ENCODE measurements around the gene PIK3CB.

Gene PIK3CB

DNA sequence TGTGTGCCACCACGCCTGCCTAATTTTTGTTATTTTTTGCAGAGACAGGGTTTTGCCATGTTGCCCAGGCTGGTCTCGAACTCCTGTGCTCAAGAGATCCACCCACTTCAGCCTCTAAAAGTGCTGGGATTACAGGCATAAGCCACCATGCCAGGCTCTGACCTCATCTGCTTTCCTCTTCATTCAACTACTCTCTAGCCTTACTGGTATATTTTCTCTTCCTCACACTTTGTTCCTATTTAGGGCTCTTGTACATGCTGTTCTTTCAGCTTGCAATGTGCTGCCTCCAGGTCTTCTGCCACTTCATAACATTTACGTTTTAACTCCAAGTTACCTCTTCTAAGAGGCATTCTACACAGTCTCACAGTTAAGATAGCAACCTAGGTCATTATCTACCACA lies 34.9 kb downstream of the PIK3CB start:
- H2AK5ac ChIP-seq (ENCODE audit: low read depth, low read length), result no peak overlapping the region
- no peak overlapping the region for H2BK15ac ChIP-seq (ENCODE audit: low read length)
- no peak overlapping the region for H4K8ac ChIP-seq (ENCODE audit: low read depth, low read length)
- H3K4me2 ChIP-seq (ENCODE audit: insufficient read depth, low read length, poor library complexity, severe bottlenecking), result no peak overlapping the region
- no peak overlapping the region for H3K9ac ChIP-seq (ENCODE audit: low read depth, low read length, poor library complexity)
- H3K27ac ChIP-seq (replicated peaks; ENCODE audit: low read length), result no peak overlapping the region
- no peak overlapping the region for H2BK12ac ChIP-seq (ENCODE audit: low read length)
- no peak overlapping the region for H4K91ac ChIP-seq (ENCODE audit: low read depth, low read length, poor library complexity)
- no peak overlapping the region for H2AFZ ChIP-seq (ENCODE audit: low read length)
- H2BK5ac ChIP-seq (ENCODE audit: low read length), result no peak overlapping the region
- no peak overlapping the region for H3K4ac ChIP-seq (ENCODE audit: low read length)
- H3K23ac ChIP-seq (ENCODE audit: low read depth, low read length, poor library complexity), result no peak overlapping the region
- H3K4me3 ChIP-seq (ENCODE audit: low read length in 2 of 2), result no peak overlapping the region
- no CpG with 5 or more reads among the region's 3 CpGs for WGBS, 2 donors (ENCODE audit: extremely low coverage in 2 of 2, insufficient read length in 2 of 2, insufficient replicate concordance in 1 of 2)
- peaks cover 0 to 2% of the 10 kb centered on the region in 2 donors for H3K4me1 ChIP-seq (ENCODE audit: control insufficient read depth in 2 of 2, insufficient read depth in 1 of 2, low read depth in 1 of 2, low read length in 2 of 2)
- no peak for DNase-seq (ENCODE audit: low spot score)
- peaks cover 0 to under 1% of the 10 kb centered on the region in 2 donors for H3K36me3 ChIP-seq (replicated peaks in 1 of 2; ENCODE audit: control insufficient read depth in 2 of 2, insufficient read depth in 2 of 2, low read length in 2 of 2)
- no peak overlapping the region for H3K18ac ChIP-seq (ENCODE audit: low read length)
- no peak overlapping the region for H2BK120ac ChIP-seq (ENCODE audit: low read depth, low read length)
- H3K9me3 ChIP-seq (replicated peaks in 1 of 2; ENCODE audit: control insufficient read depth in 2 of 2, insufficient read depth in 1 of 2, low read depth in 1 of 2, low read length in 2 of 2), result no peaks in the 10 kb centered on the region
- H3K14ac ChIP-seq (ENCODE audit: low read length), result no peak overlapping the region
- H3K79me1 ChIP-seq (ENCODE audit: low read depth, low read length), result no peaks in the 10 kb centered on the region
- no peaks in the 10 kb centered on the region for H3K27me3 ChIP-seq (ENCODE audit: control insufficient read depth in 3 of 3, insufficient read depth in 3 of 3, low read depth in 1 of 3, low read length in 3 of 3)

DNA sequence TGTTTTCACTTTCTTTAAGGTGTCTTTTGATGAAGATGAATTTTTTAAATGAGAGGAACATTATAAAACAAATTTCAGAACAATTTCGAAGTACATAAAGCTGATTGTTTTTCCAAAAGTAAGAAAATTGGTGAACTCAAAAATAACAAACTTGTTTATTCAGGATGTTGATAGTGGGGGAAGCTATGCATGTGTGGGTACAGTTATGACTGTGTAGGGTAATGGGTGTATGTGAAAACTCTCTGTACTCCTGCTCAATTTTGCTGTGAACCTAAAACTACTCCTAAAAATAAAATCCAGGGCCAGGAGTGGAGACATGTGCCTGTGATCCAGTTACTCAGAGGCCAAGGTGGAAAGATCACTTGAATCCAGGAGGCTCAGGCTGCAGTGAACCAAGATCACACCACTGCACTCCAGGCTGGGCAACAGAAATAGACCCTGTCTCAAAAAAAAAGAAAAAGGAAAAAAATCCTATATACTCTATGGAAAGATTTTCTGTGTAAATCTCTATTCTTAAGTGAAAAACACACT lies 37.2 kb downstream of the PIK3CB start:
- Histone ChIP-seq H2BK12ac (ENCODE audit: low read length) (no peak overlapping the region), H4K8ac (ENCODE audit: low read depth, low read length) (no peak overlapping the region), H3K4me1 (ENCODE audit: control insufficient read depth in 2 of 2, insufficient read depth in 1 of 2, low read depth in 1 of 2, low read length in 2 of 2) (no peaks in the 10 kb centered on the region), H2AFZ (ENCODE audit: low read length) (no peak overlapping the region), H3K14ac (ENCODE audit: low read length) (no peak overlapping the region), H3K27me3 (ENCODE audit: control insufficient read depth in 3 of 3, insufficient read depth in 3 of 3, low read depth in 1 of 3, low read length in 3 of 3) (no peaks in the 10 kb centered on the region), H3K4me2 (ENCODE audit: insufficient read depth, low read length, poor library complexity, severe bottlenecking) (no peak overlapping the region), H3K23ac (ENCODE audit: low read depth, low read length, poor library complexity) (no peak overlapping the region), H3K9me3 (replicated peaks in 1 of 2; ENCODE audit: control insufficient read depth in 2 of 2, insufficient read depth in 1 of 2, low read depth in 1 of 2, low read length in 2 of 2) (no peaks in the 10 kb centered on the region), H4K91ac (ENCODE audit: low read depth, low read length, poor library complexity) (no peak overlapping the region), H3K4me3 (ENCODE audit: low read length in 2 of 2) (no peak overlapping the region), H2AK5ac (ENCODE audit: low read depth, low read length) (no peak overlapping the region), H3K79me1 (ENCODE audit: low read depth, low read length) (no peaks in the 10 kb centered on the region), H3K27ac (replicated peaks; ENCODE audit: low read length) (no peak overlapping the region), H2BK5ac (ENCODE audit: low read length) (no peak overlapping the region), H3K9ac (ENCODE audit: low read depth, low read length, poor library complexity) (no peak overlapping the region), H3K18ac (ENCODE audit: low read length) (no peak overlapping the region), H2BK15ac (ENCODE audit: low read length) (no peak overlapping the region), H3K36me3 (replicated peaks in 1 of 2; ENCODE audit: control insufficient read depth in 2 of 2, insufficient read depth in 2 of 2, low read length in 2 of 2) (peaks cover 0 to 8% of the 10 kb centered on the region in 2 donors), H3K4ac (ENCODE audit: low read length) (no peak overlapping the region), H2BK120ac (ENCODE audit: low read depth, low read length) (no peak overlapping the region)
- no peak for DNase-seq (ENCODE audit: low spot score)
- no CpG with 5 or more reads among the region's 1 CpG for WGBS, 2 donors (ENCODE audit: extremely low coverage in 2 of 2, insufficient read length in 2 of 2, insufficient replicate concordance in 1 of 2)

DNA sequence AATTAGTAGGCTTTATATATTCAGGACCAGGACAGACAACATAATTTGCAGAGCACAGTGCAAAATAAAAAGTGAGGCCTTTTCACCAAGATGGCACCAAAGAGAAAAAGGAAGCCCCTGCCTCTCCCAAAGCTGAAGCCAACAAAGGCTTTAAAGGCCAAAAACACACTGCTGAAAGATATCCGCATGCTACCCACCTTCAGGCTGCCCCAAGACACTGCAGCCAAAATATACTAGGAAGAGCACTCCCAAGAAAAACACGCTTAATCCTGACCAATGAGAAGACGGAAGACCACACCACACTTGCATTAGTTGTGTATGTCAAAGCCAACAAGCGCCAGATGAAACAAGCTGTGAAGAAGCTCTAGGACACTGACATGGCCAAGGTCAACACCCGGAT lies 38.0 kb downstream of the PIK3CB start:
- Histone ChIP-seq H2BK120ac (ENCODE audit: low read depth, low read length) (no peak overlapping the region), H3K9me3 (replicated peaks in 1 of 2; ENCODE audit: control insufficient read depth in 2 of 2, insufficient read depth in 1 of 2, low read depth in 1 of 2, low read length in 2 of 2) (no peaks in the 10 kb centered on the region), H3K79me1 (ENCODE audit: low read depth, low read length) (no peaks in the 10 kb centered on the region), H4K91ac (ENCODE audit: low read depth, low read length, poor library complexity) (no peak overlapping the region), H3K4me1 (ENCODE audit: control insufficient read depth in 2 of 2, insufficient read depth in 1 of 2, low read depth in 1 of 2, low read length in 2 of 2) (no peaks in the 10 kb centered on the region), H2AK5ac (ENCODE audit: low read depth, low read length) (no peak overlapping the region), H3K4ac (ENCODE audit: low read length) (no peak overlapping the region), H3K36me3 (replicated peaks in 1 of 2; ENCODE audit: control insufficient read depth in 2 of 2, insufficient read depth in 2 of 2, low read length in 2 of 2) (peaks cover 0 to 8% of the 10 kb centered on the region in 2 donors), H3K4me3 (ENCODE audit: low read length in 2 of 2) (no peak overlapping the region), H2BK12ac (ENCODE audit: low read length) (no peak overlapping the region), H2BK5ac (ENCODE audit: low read length) (no peak overlapping the region), H3K23ac (ENCODE audit: low read depth, low read length, poor library complexity) (no peak overlapping the region), H3K27ac (replicated peaks; ENCODE audit: low read length) (no peak overlapping the region), H3K18ac (ENCODE audit: low read length) (no peak overlapping the region), H2AFZ (ENCODE audit: low read length) (no peak overlapping the region), H4K8ac (ENCODE audit: low read depth, low read length) (no peak overlapping the region), H3K4me2 (ENCODE audit: insufficient read depth, low read length, poor library complexity, severe bottlenecking) (no peak overlapping the region), H3K27me3 (ENCODE audit: control insufficient read depth in 3 of 3, insufficient read depth in 3 of 3, low read depth in 1 of 3, low read length in 3 of 3) (no peaks in the 10 kb centered on the region), H3K9ac (ENCODE audit: low read depth, low read length, poor library complexity) (no peak overlapping the region), H3K14ac (ENCODE audit: low read length) (no peak overlapping the region), H2BK15ac (ENCODE audit: low read length) (no peak overlapping the region)
- no peak for DNase-seq (ENCODE audit: low spot score)
- WGBS, 2 donors (ENCODE audit: extremely low coverage in 2 of 2, insufficient read length in 2 of 2, insufficient replicate concordance in 1 of 2), result no CpG with 5 or more reads among the region's 5 CpGs

DNA sequence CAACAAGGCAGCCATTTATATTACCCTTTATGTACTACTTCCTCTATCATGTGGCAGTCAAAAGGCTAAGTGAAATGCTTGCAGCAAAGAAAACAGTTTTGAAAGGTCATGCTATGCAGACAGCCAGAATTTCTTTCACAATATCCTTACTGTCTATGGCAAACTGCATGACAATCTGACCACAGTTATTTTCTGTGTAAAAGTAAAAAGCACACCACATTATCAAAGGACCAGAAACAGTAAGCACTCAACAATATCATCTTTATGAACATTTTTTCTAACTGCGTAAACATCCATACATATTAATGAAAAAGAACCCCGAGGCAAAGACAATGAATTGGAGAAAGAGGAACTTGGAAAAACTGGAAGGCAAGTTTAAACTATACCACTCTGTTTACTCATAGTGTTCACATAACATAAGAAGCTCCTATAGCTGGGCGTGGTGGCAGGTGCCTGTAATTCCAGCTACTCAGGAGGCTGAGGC lies 47.9 kb downstream of the PIK3CB start:
- Histone ChIP-seq H3K4me3 (ENCODE audit: low read length in 2 of 2) (no peak overlapping the region), H3K18ac (ENCODE audit: low read length) (no peak overlapping the region), H3K27me3 (ENCODE audit: control insufficient read depth in 3 of 3, insufficient read depth in 3 of 3, low read depth in 1 of 3, low read length in 3 of 3) (no peaks in the 10 kb centered on the region), H2BK12ac (ENCODE audit: low read length) (no peak overlapping the region), H2AFZ (ENCODE audit: low read length) (no peak overlapping the region), H3K4me2 (ENCODE audit: insufficient read depth, low read length, poor library complexity, severe bottlenecking) (no peak overlapping the region), H2AK5ac (ENCODE audit: low read depth, low read length) (no peak overlapping the region), H3K9ac (ENCODE audit: low read depth, low read length, poor library complexity) (no peak overlapping the region), H3K14ac (ENCODE audit: low read length) (no peak overlapping the region), H3K4ac (ENCODE audit: low read length) (no peak overlapping the region), H4K91ac (ENCODE audit: low read depth, low read length, poor library complexity) (no peak overlapping the region), H3K27ac (replicated peaks; ENCODE audit: low read length) (no peak overlapping the region), H3K9me3 (replicated peaks in 1 of 2; ENCODE audit: control insufficient read depth in 2 of 2, insufficient read depth in 1 of 2, low read depth in 1 of 2, low read length in 2 of 2) (peaks cover 0 to 3% of the 10 kb centered on the region in 2 donors), H3K4me1 (ENCODE audit: control insufficient read depth in 2 of 2, insufficient read depth in 1 of 2, low read depth in 1 of 2, low read length in 2 of 2) (no peaks in the 10 kb centered on the region), H3K23ac (ENCODE audit: low read depth, low read length, poor library complexity) (no peak overlapping the region), H4K8ac (ENCODE audit: low read depth, low read length) (no peak overlapping the region), H3K79me1 (ENCODE audit: low read depth, low read length) (no peaks in the 10 kb centered on the region), H3K36me3 (replicated peaks in 1 of 2; ENCODE audit: control insufficient read depth in 2 of 2, insufficient read depth in 2 of 2, low read length in 2 of 2) (peaks cover 0 to 4% of the 10 kb centered on the region in 2 donors), H2BK5ac (ENCODE audit: low read length) (no peak overlapping the region), H2BK120ac (ENCODE audit: low read depth, low read length) (no peak overlapping the region), H2BK15ac (ENCODE audit: low read length) (no peak overlapping the region)
- DNase-seq (ENCODE audit: low spot score), result no peak
- WGBS, 2 donors (ENCODE audit: extremely low coverage in 2 of 2, insufficient read length in 2 of 2, insufficient replicate concordance in 1 of 2), result no CpG with 5 or more reads among the region's 3 CpGs

Data from neuronal stem cell (in vitro differentiated cells).